Neural progenitor cell (in vitro differentiated cells): ENCODE data around the gene GCSAM.

Experiments used
- CTCF ChIP-seq: fragments of 200-600 bp; sonication (generic); IDR thresholded peaks from 2 replicates; pipeline ENCODE4 v1.5.1; 2017; ENCODE audit warnings: antibody characterized with exemption, mild to moderate bottlenecking
- EZH2phosphoT487 ChIP-seq: fragments of 200-600 bp; sonication (generic); IDR thresholded peaks from 2 replicates; pipeline ENCODE4 v1.6.1; 2017; ENCODE audit warnings: antibody characterized with exemption

GRCh38 chr3:112130638-112130993, 2.4 kb downstream of the GCSAM start:
- no peak for TF ChIP-seq CTCF
- TF ChIP-seq EZH2phosphoT487 = no peak
